HEK293T (cell line): Measurements from ENCODE around the gene IL15RA.

Source experiments
- ARNT ChIP-seq: fragments of 450-650 bp; IDR thresholded peaks from 2 replicates; pipeline ENCODE4 v1.6.1; 2017; ENCODE audit warnings: mild to moderate bottlenecking
- BHLHE40 ChIP-seq: fragments of 450-650 bp; IDR thresholded peaks from 2 replicates; pipeline ENCODE4 v1.6.1; 2016; ENCODE audit warnings: mild to moderate bottlenecking, moderate library complexity, borderline replicate concordance
- CTBP1 ChIP-seq: fragments of 450-650 bp; IDR thresholded peaks from 2 replicates; pipeline ENCODE4 v1.6.1; 2016; ENCODE audit warnings: borderline replicate concordance
- ELF4 ChIP-seq: fragments of 450-650 bp; IDR thresholded peaks from 2 replicates; pipeline ENCODE4 v1.6.1; 2017; ENCODE audit warnings: antibody characterized with exemption
- FOXA1 ChIP-seq: fragments of 450-650 bp; IDR thresholded peaks from 2 replicates; pipeline ENCODE4 v1.6.1; 2016; ENCODE audit warnings: mild to moderate bottlenecking
- FOXM1 ChIP-seq: fragments of 450-650 bp; IDR thresholded peaks from 2 replicates; pipeline ENCODE4 v1.6.1; 2017; ENCODE audit warnings: mild to moderate bottlenecking, borderline replicate concordance
- HDGF ChIP-seq: fragments of 450-650 bp; IDR thresholded peaks from 2 replicates; pipeline ENCODE4 v1.6.1; 2017; ENCODE audit warnings: antibody characterized with exemption, borderline replicate concordance
- L3MBTL2 ChIP-seq: fragments of 450-650 bp; conservative IDR thresholded peaks from 2 replicates; pipeline ENCODE4 v1.6.1; 2016; ENCODE audit warnings: mild to moderate bottlenecking
- SP1 ChIP-seq: fragments of 450-650 bp; IDR thresholded peaks from 2 replicates; pipeline ENCODE4 v1.6.1; 2017
- SUZ12 ChIP-seq: fragments of 450-650 bp; IDR thresholded peaks from 2 replicates; pipeline ENCODE4 v1.6.1; 2016; ENCODE audit warnings: mild to moderate bottlenecking
- TARDBP ChIP-seq: fragments of 450-650 bp; IDR thresholded peaks from 2 replicates; pipeline ENCODE4 v1.6.1; 2016
- ZNF384 ChIP-seq: fragments of 450-650 bp; IDR thresholded peaks from 2 replicates; pipeline ENCODE4 v1.6.1; 2016

- no peak for TF ChIP-seq TARDBP
- TF ChIP-seq CTBP1: no peak
- no peak for TF ChIP-seq L3MBTL2
- no peak for TF ChIP-seq SP1
- no peak for TF ChIP-seq FOXA1
- TF ChIP-seq ELF4: no peak
- no peak for TF ChIP-seq BHLHE40
- no peak for TF ChIP-seq ZNF384
- no peak for TF ChIP-seq SUZ12
- TF ChIP-seq FOXM1: no peak
- TF ChIP-seq HDGF: no peak
- no peak for TF ChIP-seq ARNT
Observed at GRCh38 chr10:5919568-5919967, 57.8 kb downstream of the IL15RA start.
